ENCODE results near the gene OPCML.

The OPCML gene

GRCh38 chr11:132636523-132636922, 895.8 kb downstream of the OPCML start:
- DNase-seq = no peak

- peak in 7 of 56 donors; percentile 3 to 58 (median 36) for DNase-seq
These were observed 899.6 kb downstream of the OPCML start for GRCh38 chr11:132632641-132633124.

GRCh38 chr11:132631989-132632388, 900.3 kb downstream of the OPCML start:
- DNase-seq = no peak

GRCh38 chr11:132627981-132628380, 904.3 kb downstream of the OPCML start:
- no peak for DNase-seq

- no peak for DNase-seq
These were observed 905.9 kb downstream of the OPCML start for GRCh38 chr11:132626446-132626845.

- DNase-seq = no peak
These were observed 908.8 kb downstream of the OPCML start for GRCh38 chr11:132623511-132623910.

- no peak for DNase-seq
These were observed 910.2 kb downstream of the OPCML start for GRCh38 chr11:132621976-132622580.

GRCh38 chr11:132620423-132620822, 911.9 kb downstream of the OPCML start:
- DNase-seq = no peak

- DNase-seq = no peak
These were observed 921.5 kb downstream of the OPCML start for GRCh38 chr11:132610791-132611190.

- DNase-seq = no peak
These were observed 922.1 kb downstream of the OPCML start for GRCh38 chr11:132610216-132610615.

- DNase-seq = peak in 1 of 56 donors; percentile 8
These were observed 924.7 kb downstream of the OPCML start for GRCh38 chr11:132607575-132607974.

GRCh38 chr11:132605825-132606570, 926.3 kb downstream of the OPCML start:
- DNase-seq = no peak

GRCh38 chr11:132604431-132604830, 927.9 kb downstream of the OPCML start:
- no peak for DNase-seq

- DNase-seq = peak in 7 of 56 donors; percentile 5 to 27 (median 14)
These were observed 930.4 kb downstream of the OPCML start for GRCh38 chr11:132601875-132602274.

- DNase-seq = no peak
These were observed 936.6 kb downstream of the OPCML start for GRCh38 chr11:132595711-132596134.

- DNase-seq = no peak
These were observed 937.1 kb downstream of the OPCML start for GRCh38 chr11:132595246-132595645.

GRCh38 chr11:132590986-132591385, 941.3 kb downstream of the OPCML start:
- DNase-seq = no peak

GRCh38 chr11:132590554-132590953, 941.7 kb downstream of the OPCML start:
- DNase-seq = no peak

GRCh38 chr11:132589791-132590190, 942.5 kb downstream of the OPCML start:
- no peak for DNase-seq

- no peak for DNase-seq
These were observed 943.9 kb downstream of the OPCML start for GRCh38 chr11:132588366-132588765.

- no peak for DNase-seq
These were observed 944.6 kb downstream of the OPCML start for GRCh38 chr11:132587716-132588115.

- peak in 3 of 56 donors; percentile 4 to 11 (median 11) for DNase-seq
These were observed 945.5 kb downstream of the OPCML start for GRCh38 chr11:132586801-132587200.
